Natural killer cell (primary cell): ENCODE measurements around the gene NOD1. TPM values are rescaled to one million over a fixed set of nuclear protein-coding genes. Genes with fewer than 3 reads are reported as not detected.

Experiments
- ATAC-seq, 3 donors: fragments of 150-1000 bp in 2 of 3; fragments of 200-7000 bp in 1 of 3; cut with Tn5 transposase; 1 replicate in 1 of 3; 2 replicates in 2 of 3; pipeline ENCODE4 v1.10.0; 2021; ENCODE audit warnings: mild to moderate bottlenecking in 2 of 3, moderate library complexity in 2 of 3
- DNase-seq, 2 donors: peaks; one replicate each; pipeline versions ENCODE4 v3.0.0 to v3.0.0-alpha.2; 2013 to 2021; ENCODE audit warnings: mixed read lengths in 1 of 2
- H3K27ac ChIP-seq: one replicate; pipeline ENCODE4 v1.5.1; 2013; ENCODE audit warnings: mild to moderate bottlenecking, low read length
- H3K27me3 ChIP-seq: one replicate; pipeline ENCODE4 v1.6.1; 2013; ENCODE audit warnings: low read length; ENCODE audit not compliant: control insufficient read depth, insufficient read depth
- H3K36me3 ChIP-seq: one replicate; pipeline ENCODE4 v1.6.1; 2013; ENCODE audit warnings: low read length; ENCODE audit not compliant: control insufficient read depth, insufficient read depth
- H3K4me1 ChIP-seq: one replicate; pipeline ENCODE4 v1.6.1; 2013; ENCODE audit warnings: low read length; ENCODE audit not compliant: control insufficient read depth, insufficient read depth
- H3K4me3 ChIP-seq: one replicate; pipeline ENCODE4 v1.5.1; 2013; ENCODE audit warnings: low read length
- H3K9me3 ChIP-seq: one replicate; pipeline ENCODE4 v1.6.1; 2013; ENCODE audit warnings: low read length; ENCODE audit not compliant: control insufficient read depth, insufficient read depth
- H3K27ac Mint-ChIP-seq, 2 donors: one replicate each; pipeline ENCODE4 v1.8.0; 2022; ENCODE audit warnings: mild to moderate bottlenecking in 2 of 2, mixed read lengths in 2 of 2, moderate library complexity in 1 of 2
- H3K27me3 Mint-ChIP-seq, 2 donors: one replicate each; pipeline ENCODE4 v1.8.0; 2022; ENCODE audit warnings: low read depth in 2 of 2, mixed read lengths in 2 of 2
- H3K36me3 Mint-ChIP-seq: one replicate; pipeline ENCODE4 v1.8.0; 2022; ENCODE audit warnings: mixed read lengths
- H3K4me1 Mint-ChIP-seq, 2 donors: one replicate each; pipeline ENCODE4 v1.8.0; 2022; ENCODE audit warnings: mixed read lengths in 2 of 2
- H3K4me3 Mint-ChIP-seq: one replicate; pipeline ENCODE4 v1.8.0; 2022; ENCODE audit warnings: mild to moderate bottlenecking, moderate library complexity, mixed read lengths
- H3K9me3 Mint-ChIP-seq, 2 donors: one replicate each; pipeline ENCODE4 v1.8.0; 2022; ENCODE audit warnings: mixed read lengths in 2 of 2
- CTCF ChIP-seq: fragments of 200-600 bp; IDR thresholded peaks from one replicate; pipeline ENCODE4 v1.8.0; 2022; ENCODE audit warnings: antibody characterized with exemption
- WGBS: methylation state at CpG from one replicate; pipeline ENCODE4 v1.1.7; 2013; ENCODE audit warnings: missing lambda C conversion rate; ENCODE audit not compliant: insufficient coverage; 5-methylcytosine and 5-hydroxymethylcytosine counted together
- intact Hi-C: fragments of 100-400 bp; cut with micrococcal nuclease; formaldehyde crosslinking; loops from one replicate; pipeline ENCODE4 v1.14.2; 2022
- total RNA-seq, 4 donors: library from RNA; stranded (reverse); fragments of 120-200 nt in 1 of 4; gene quantifications; one replicate each; pipeline versions ENCODE4 v1.2.3 to v1.2.4, GENCODE V29; 2013 to 2022

Gene NOD1
- total RNA-seq, 3 donors from 2014 or later (not counting 1 experiment from before 2014, with no cell fraction given): 28.2 to 32.4 (median 31.2) TPM

- H3K4me3 ChIP-seq: no peak overlapping the region
- no peaks in the 10 kb centered on the region for H3K27me3 Mint-ChIP-seq
- no peak for TF ChIP-seq CTCF
- H3K4me1 ChIP-seq: peaks cover 20% of the 10 kb centered on the region
- H3K9me3 ChIP-seq: no peaks in the 10 kb centered on the region
- intact Hi-C loops: no loop called here
- H3K9me3 Mint-ChIP-seq: no peaks in the 10 kb centered on the region
- H3K36me3 ChIP-seq: peaks cover 54% of the 10 kb centered on the region
- H3K4me1 Mint-ChIP-seq: peaks cover 5 to 13% of the 10 kb centered on the region in 2 donors
- no peak overlapping the region for H3K4me3 Mint-ChIP-seq
- no peak overlapping the region for H3K27ac Mint-ChIP-seq
- WGBS: 37% methylated on average over 3 of the region's 3 CpGs
- peaks cover 26% of the 10 kb centered on the region for H3K36me3 Mint-ChIP-seq
- no peak for ATAC-seq
- H3K27me3 ChIP-seq: no peaks in the 10 kb centered on the region
- no peak overlapping the region for H3K27ac ChIP-seq
- no peak for DNase-seq
Measured at GRCh38 chr7:30433082-30433481, 45.5 kb downstream of the NOD1 start.

DNA sequence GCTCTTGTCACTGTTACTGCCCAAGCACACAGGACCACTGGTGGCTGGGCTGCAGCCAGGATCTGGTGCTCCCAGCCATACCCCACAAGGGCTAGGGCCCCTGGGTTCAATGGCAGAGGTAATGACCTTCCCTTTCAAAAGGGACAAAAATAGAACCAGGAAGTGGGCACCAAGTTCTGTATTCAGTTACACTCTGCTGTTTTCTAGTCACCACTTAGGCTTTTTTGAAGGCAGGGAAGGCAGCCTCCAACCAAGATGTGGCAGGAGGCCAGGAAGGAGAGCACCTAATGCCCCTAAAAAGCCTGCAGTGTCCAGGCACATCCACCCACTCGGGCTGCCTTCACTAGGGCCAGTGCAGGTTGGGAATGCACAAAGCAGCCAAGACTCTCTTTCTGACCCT, 47.8 kb downstream of the NOD1 start:
- DNase-seq (no peak), ATAC-seq (no peak)
- Histone ChIP-seq H3K27ac (no peak overlapping the region), H3K27me3 (no peaks in the 10 kb centered on the region), H3K4me1 (peaks cover 24% of the 10 kb centered on the region), H3K9me3 (no peaks in the 10 kb centered on the region), H3K36me3 (peaks cover 43% of the 10 kb centered on the region), H3K4me3 (no peak overlapping the region)
- Mint-ChIP-seq H3K4me3 (no peak overlapping the region), H3K27me3 (no peaks in the 10 kb centered on the region), H3K36me3 (peaks cover 38% of the 10 kb centered on the region), H3K27ac (peak overlapping the region in 1 of 2 donors; percentile 64), H3K9me3 (no peaks in the 10 kb centered on the region), H3K4me1 (peaks cover 0 to 25% of the 10 kb centered on the region in 2 donors)
- intact Hi-C loops: no loop called here
- no peak for TF ChIP-seq CTCF
- WGBS: 18% methylated on average over 1 of the region's 1 CpG

DNA sequence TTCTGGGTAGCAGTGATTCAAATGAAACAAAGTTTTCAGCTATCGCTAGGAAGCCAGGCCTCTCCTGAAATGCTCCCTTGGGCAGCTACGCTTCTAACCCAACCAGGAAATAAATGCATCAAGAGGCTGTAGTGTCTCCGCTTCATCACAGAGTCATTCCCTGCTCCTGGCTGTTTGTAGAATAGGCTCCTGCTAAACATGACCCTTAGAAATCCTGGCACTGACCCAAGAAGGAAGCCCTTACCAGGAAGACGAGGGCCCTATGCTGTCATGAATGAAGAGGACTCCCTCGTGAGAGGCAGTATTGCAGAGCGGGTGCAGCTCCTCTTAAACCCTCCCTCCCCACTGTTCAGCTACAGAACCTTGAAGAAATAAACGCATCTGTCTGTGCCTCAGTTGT, 48.3 kb downstream of the NOD1 start:
- Histone ChIP-seq H3K36me3 (peaks cover 43% of the 10 kb centered on the region), H3K4me1 (peaks cover 19% of the 10 kb centered on the region), H3K9me3 (no peaks in the 10 kb centered on the region), H3K4me3 (no peak overlapping the region), H3K27ac (no peak overlapping the region), H3K27me3 (no peaks in the 10 kb centered on the region)
- Mint-ChIP-seq H3K27ac (peak overlapping the region in 1 of 2 donors; percentile 64), H3K9me3 (no peaks in the 10 kb centered on the region), H3K4me3 (no peak overlapping the region), H3K36me3 (peaks cover 38% of the 10 kb centered on the region), H3K27me3 (no peaks in the 10 kb centered on the region), H3K4me1 (peaks cover 0 to 25% of the 10 kb centered on the region in 2 donors)
- TF ChIP-seq CTCF: no peak
- intact Hi-C loops: no loop called here
- DNase-seq (no peak), ATAC-seq (no peak)
- WGBS: 82% methylated on average over 7 of the region's 7 CpGs

GRCh38 chr7:30429156-30429530, 49.4 kb downstream of the NOD1 start:
- Mint-ChIP-seq H3K9me3 (no peaks in the 10 kb centered on the region), H3K4me3 (no peak overlapping the region), H3K27me3 (no peaks in the 10 kb centered on the region), H3K36me3 (peaks cover 29% of the 10 kb centered on the region), H3K27ac (no peak overlapping the region), H3K4me1 (peaks cover 8 to 33% of the 10 kb centered on the region in 2 donors)
- Histone ChIP-seq H3K36me3 (peaks cover 34% of the 10 kb centered on the region), H3K4me1 (peaks cover 19% of the 10 kb centered on the region), H3K27ac (no peak overlapping the region), H3K9me3 (no peaks in the 10 kb centered on the region), H3K4me3 (no peak overlapping the region), H3K27me3 (no peaks in the 10 kb centered on the region)
- WGBS: 95% methylated on average over 5 of the region's 5 CpGs
- intact Hi-C loops: no loop called here
- no peak for ATAC-seq
- no peak for DNase-seq
- no peak for TF ChIP-seq CTCF
